GM19043 (cell line): ENCODE results near the gene DNAH17.

ENCODE experiments used
- ATAC-seq: cut with Tn5 transposase; IDR thresholded peaks from one replicate; pipeline ENCODE4 v1.9.1; 2021; ENCODE audit warnings: low read depth; ENCODE audit not compliant: unreplicated experiment

The DNAH17 gene

GRCh38 chr17:78421534-78422266 is 155.5 kb downstream of the DNAH17 start:
- no peak for ATAC-seq

GRCh38 chr17:78421084-78421533 is 156.1 kb downstream of the DNAH17 start:
- ATAC-seq = no peak

- ATAC-seq = no peak
Measured at GRCh38 chr17:78419970-78420815, 157.0 kb downstream of the DNAH17 start.

GRCh38 chr17:78418326-78419026 is 158.7 kb downstream of the DNAH17 start:
- no peak for ATAC-seq

- ATAC-seq = no peak
Measured at GRCh38 chr17:78417531-78417909, 159.7 kb downstream of the DNAH17 start.

GRCh38 chr17:78416791-78417530 is 160.2 kb downstream of the DNAH17 start:
- no peak for ATAC-seq

GRCh38 chr17:78415821-78416711 is 161.1 kb downstream of the DNAH17 start:
- ATAC-seq = no peak

- ATAC-seq = no peak
Measured at GRCh38 chr17:78414178-78415162, 162.7 kb downstream of the DNAH17 start.

- ATAC-seq = no peak
Measured at GRCh38 chr17:78412403-78412802, 164.8 kb downstream of the DNAH17 start.

- no peak for ATAC-seq
Measured at GRCh38 chr17:78411241-78411857, 165.8 kb downstream of the DNAH17 start.

- no peak for ATAC-seq
Measured at GRCh38 chr17:78409191-78409928, 167.8 kb downstream of the DNAH17 start.

GRCh38 chr17:78408476-78409050 is 168.6 kb downstream of the DNAH17 start:
- no peak for ATAC-seq

GRCh38 chr17:78407387-78408000 is 169.7 kb downstream of the DNAH17 start:
- ATAC-seq = no peak

GRCh38 chr17:78406920-78407319 is 170.3 kb downstream of the DNAH17 start:
- no peak for ATAC-seq

- no peak for ATAC-seq
Measured at GRCh38 chr17:78406396-78406795, 170.8 kb downstream of the DNAH17 start.

GRCh38 chr17:78403822-78404221 is 173.4 kb downstream of the DNAH17 start:
- no peak for ATAC-seq
